ENCODE measurements around the gene PSG2.
"Not testable (repeated sequence)": the region's sequence is repeated elsewhere in the genome, so short reads cannot be mapped to it uniquely, and the experiment has no call there.

DNA sequence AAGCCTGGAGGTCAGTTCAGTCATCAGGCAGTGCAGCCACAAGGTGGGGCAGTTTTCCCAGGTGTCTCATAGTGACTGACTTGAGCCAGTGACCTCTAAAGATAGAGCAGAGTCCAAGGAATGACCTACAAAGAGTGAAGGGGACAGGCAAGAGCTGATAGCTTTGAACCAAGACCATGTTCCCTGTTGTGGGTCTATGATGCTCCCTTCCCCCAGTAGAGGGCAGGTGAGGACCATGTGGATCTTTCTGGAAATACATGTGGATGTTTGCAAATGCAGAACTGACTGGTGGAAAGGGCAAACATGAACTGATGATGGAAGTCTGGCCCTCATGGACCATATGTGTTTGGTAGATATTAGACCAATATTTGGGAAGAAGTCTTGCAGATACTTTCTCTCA, 62.9 kb downstream of the PSG2 start:
- TF ChIP-seq, protein P1, sequence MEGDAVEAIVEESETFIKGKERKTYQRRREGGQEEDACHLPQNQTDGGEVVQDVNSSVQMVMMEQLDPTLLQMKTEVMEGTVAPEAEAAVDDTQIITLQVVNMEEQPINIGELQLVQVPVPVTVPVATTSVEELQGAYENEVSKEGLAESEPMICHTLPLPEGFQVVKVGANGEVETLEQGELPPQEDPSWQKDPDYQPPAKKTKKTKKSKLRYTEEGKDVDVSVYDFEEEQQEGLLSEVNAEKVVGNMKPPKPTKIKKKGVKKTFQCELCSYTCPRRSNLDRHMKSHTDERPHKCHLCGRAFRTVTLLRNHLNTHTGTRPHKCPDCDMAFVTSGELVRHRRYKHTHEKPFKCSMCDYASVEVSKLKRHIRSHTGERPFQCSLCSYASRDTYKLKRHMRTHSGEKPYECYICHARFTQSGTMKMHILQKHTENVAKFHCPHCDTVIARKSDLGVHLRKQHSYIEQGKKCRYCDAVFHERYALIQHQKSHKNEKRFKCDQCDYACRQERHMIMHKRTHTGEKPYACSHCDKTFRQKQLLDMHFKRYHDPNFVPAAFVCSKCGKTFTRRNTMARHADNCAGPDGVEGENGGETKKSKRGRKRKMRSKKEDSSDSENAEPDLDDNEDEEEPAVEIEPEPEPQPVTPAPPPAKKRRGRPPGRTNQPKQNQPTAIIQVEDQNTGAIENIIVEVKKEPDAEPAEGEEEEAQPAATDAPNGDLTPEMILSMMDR (IDR thresholded peaks at IDR 0.05; ENCODE audit: poor library complexity): not testable (repeated sequence)
- TF ChIP-seq EZH2 (IDR thresholded peaks at IDR 0.05; ENCODE audit: borderline replicate concordance): not testable (repeated sequence)

Data from hepatocyte (in vitro differentiated cells).